H1 (cell line): ENCODE data around the gene IFITM2. TPM values are rescaled to one million over a fixed set of nuclear protein-coding genes. Genes with fewer than 3 reads are reported as not detected.

ENCODE experiments used
- CTCF ChIA-PET: fragments of 300-600 bp; sonication (Branson Sonifier 250); formaldehyde crosslinking; loops from one replicate; lab custom pipeline; 2021; ENCODE audit not compliant: partially characterized antibody; lab: Charles Lee
- POLR2A ChIA-PET: fragments of 300-600 bp; sonication (Branson Sonifier 250); formaldehyde crosslinking; loops from one replicate; lab custom pipeline; 2021; ENCODE audit warnings: inconsistent platforms; ENCODE audit not compliant: partially characterized antibody; lab: Charles Lee
- DNase-seq, 2 experiments: peaks; one replicate each; pipeline versions ENCODE4 v3.0.0 to v3.0.0-alpha.2; 2010 to 2022; ENCODE audit warnings: low spot score in 2 of 2, low read depth in 1 of 2, mixed read lengths in 1 of 2
- FAIRE-seq: peaks from 2 replicates; lab custom pipeline; 2011; peaks lifted over from hg19 to GRCh38; lab: Jason Lieb, UNC
- H2AFZ ChIP-seq: 2 replicates; pipeline ENCODE4 v1.8.1; 2012; ENCODE audit warnings: low read length, inconsistent platforms
- H2AK5ac ChIP-seq: 2 replicates; pipeline ENCODE4 v1.6.1; 2013; ENCODE audit warnings: low read depth, low read length
- H2BK120ac ChIP-seq: replicated peaks from 2 replicates; pipeline ENCODE3; 2013; ENCODE audit warnings: low read depth, low read length, inconsistent platforms
- H2BK12ac ChIP-seq: 2 replicates; pipeline ENCODE4 v1.6.1; 2013; ENCODE audit warnings: low read depth, low read length
- H2BK15ac ChIP-seq: 2 replicates; pipeline ENCODE4 v1.6.1; 2013; ENCODE audit warnings: low read length
- H2BK20ac ChIP-seq: 2 replicates; pipeline ENCODE4 v1.6.1; 2013; ENCODE audit warnings: low read length
- H2BK5ac ChIP-seq: 2 replicates; pipeline ENCODE4 v1.6.1; 2013; ENCODE audit warnings: low read depth, low read length
- H3K14ac ChIP-seq: 2 replicates; pipeline ENCODE4 v1.6.1; 2013; ENCODE audit warnings: inconsistent platforms; ENCODE audit not compliant: insufficient read length
- H3K18ac ChIP-seq: 2 replicates; pipeline ENCODE4 v1.6.1; 2013; ENCODE audit warnings: low read length; ENCODE audit errors: extremely low read depth
- H3K23ac ChIP-seq: 2 replicates; pipeline ENCODE4 v1.6.1; 2013; ENCODE audit warnings: inconsistent platforms; ENCODE audit not compliant: insufficient read length
- H3K23me2 ChIP-seq: 2 replicates; pipeline ENCODE4 v1.6.1; 2013; ENCODE audit warnings: low read depth, low read length
- H3K27ac ChIP-seq: 2 replicates; pipeline ENCODE4 v1.6.1; 2011; ENCODE audit warnings: low read depth, low read length, inconsistent platforms
- H3K27me3 ChIP-seq, 4 experiments: replicated peaks in 1 of 4; 1 replicate in 1 of 4; 2 replicates in 3 of 4; pipeline versions ENCODE4 v1.6.1 to v1.8.1; 2011 to 2013; ENCODE audit warnings: low read length in 3 of 4, mild to moderate bottlenecking in 3 of 4, inconsistent platforms in 2 of 4, mixed read lengths in 2 of 4, moderate library complexity in 1 of 4; ENCODE audit not compliant: control insufficient read depth in 3 of 4, insufficient read depth in 3 of 4; ENCODE audit errors: extremely low read depth in 1 of 4
- H3K36me3 ChIP-seq, 4 experiments: 2 replicates each; pipeline versions ENCODE4 v1.6.1 to v1.8.1; 2011 to 2013; ENCODE audit warnings: mild to moderate bottlenecking in 4 of 4, low read length in 3 of 4, moderate library complexity in 2 of 4, control low read depth in 1 of 4, inconsistent platforms in 1 of 4; ENCODE audit not compliant: insufficient read depth in 4 of 4, control insufficient read depth in 2 of 4
- H3K4ac ChIP-seq: replicated peaks from 2 replicates; pipeline ENCODE3; 2013; ENCODE audit warnings: low read length, low read depth, mixed read lengths, inconsistent platforms; ENCODE audit not compliant: insufficient read length
- H3K4me1 ChIP-seq, 4 experiments: replicated peaks in 1 of 4; 1 replicate in 1 of 4; 2 replicates in 3 of 4; pipeline versions ENCODE4 v1.6.1 to v1.8.1; 2011 to 2013; ENCODE audit warnings: low read length in 3 of 4, inconsistent platforms in 2 of 4, mixed read lengths in 1 of 4; ENCODE audit not compliant: insufficient read depth in 4 of 4, control insufficient read depth in 3 of 4
- H3K4me2 ChIP-seq, 2 experiments: 2 replicates each; pipeline versions ENCODE4 v1.6.1 to v1.8.1; 2011 to 2013; ENCODE audit warnings: low read depth in 2 of 2, low read length in 2 of 2, control low read depth in 1 of 2, inconsistent platforms in 1 of 2, mild to moderate bottlenecking in 1 of 2; ENCODE audit not compliant: insufficient read depth in 1 of 2
- H3K4me3 ChIP-seq, 4 experiments: fragments of 200-600, 300-600 bp in 1 of 4; sonication (generic), shearing (Covaris generic), sonication (Bioruptor Twin) in 1 of 4; 2 replicates each; pipeline versions ENCODE4 v1.5.1 to v1.8.1; 2011 to 2016; ENCODE audit warnings: low read length in 4 of 4, low read depth in 3 of 4, control low read depth in 2 of 4, inconsistent platforms in 2 of 4, mild to moderate bottlenecking in 2 of 4, mixed read lengths in 1 of 4, moderate library complexity in 1 of 4; ENCODE audit not compliant: insufficient read depth in 2 of 4; ENCODE audit errors: extremely low read depth in 1 of 4
- H3K56ac ChIP-seq: replicated peaks from 2 replicates; pipeline ENCODE3; 2013; ENCODE audit warnings: low read depth, mild to moderate bottlenecking, mixed read lengths, low read length, inconsistent platforms; ENCODE audit not compliant: insufficient read length
- H3K79me1 ChIP-seq: 2 replicates; pipeline ENCODE4 v1.6.1; 2013; ENCODE audit warnings: low read depth, low read length, control low read depth
- H3K79me2 ChIP-seq, 2 experiments: 2 replicates each; pipeline versions ENCODE4 v1.6.1 to v1.8.1; 2012 to 2013; ENCODE audit warnings: low read length in 2 of 2, mild to moderate bottlenecking in 2 of 2, inconsistent platforms in 1 of 2; ENCODE audit not compliant: insufficient read depth in 2 of 2, control insufficient read depth in 1 of 2
- H3K9ac ChIP-seq, 4 experiments: replicated peaks in 1 of 4; 1 replicate in 1 of 4; 2 replicates in 3 of 4; pipeline versions ENCODE4 v1.6.1 to v1.8.1; 2011 to 2013; ENCODE audit warnings: low read depth in 3 of 4, low read length in 3 of 4, control low read depth in 2 of 4, mild to moderate bottlenecking in 2 of 4, moderate library complexity in 2 of 4, inconsistent platforms in 1 of 4; ENCODE audit errors: extremely low read depth in 1 of 4
- H3K9me3 ChIP-seq, 2 experiments: 2 replicates each; pipeline versions ENCODE4 v1.6.1 to v1.8.1; 2012 to 2013; ENCODE audit warnings: mild to moderate bottlenecking in 2 of 2, moderate library complexity in 2 of 2, control low read depth in 1 of 2, inconsistent platforms in 1 of 2, low read depth in 1 of 2, low read length in 1 of 2, mixed read lengths in 1 of 2; ENCODE audit not compliant: insufficient read depth in 2 of 2
- H4K20me1 ChIP-seq, 2 experiments: replicated peaks in 1 of 2; 2 replicates each; pipeline versions ENCODE3 to v1.8.1; 2011 to 2013; ENCODE audit warnings: inconsistent platforms in 2 of 2, low read length in 2 of 2, mild to moderate bottlenecking in 1 of 2; ENCODE audit not compliant: insufficient read depth in 2 of 2, control insufficient read depth in 1 of 2
- H4K5ac ChIP-seq: 2 replicates; pipeline ENCODE4 v1.6.1; 2013; ENCODE audit warnings: low read length, low read depth, mixed read lengths, inconsistent platforms; ENCODE audit not compliant: insufficient read length
- H4K8ac ChIP-seq: 2 replicates; pipeline ENCODE4 v1.8.0; 2013; ENCODE audit warnings: mild to moderate bottlenecking, moderate library complexity, low read length, inconsistent platforms; ENCODE audit not compliant: insufficient read depth; ENCODE audit errors: extremely low read depth
- H4K91ac ChIP-seq: replicated peaks from 2 replicates; pipeline ENCODE3; 2013; ENCODE audit warnings: low read length, mixed read lengths, inconsistent platforms; ENCODE audit not compliant: insufficient read length
- CBX5 ChIP-seq: fragments of 300-800, 300-1000 bp; sonication (generic); IDR thresholded peaks from 2 replicates; pipeline ENCODE4 v1.7.1; 2016; ENCODE audit warnings: antibody characterized with exemption, low read length, low read depth
- KDM5A ChIP-seq: fragments of 200-600 bp; IDR thresholded peaks from 2 replicates; pipeline ENCODE4 v1.7.1; 2012; ENCODE audit warnings: mild to moderate bottlenecking, low read length, inconsistent platforms, mixed read lengths
- SP1 ChIP-seq: IDR thresholded peaks from 2 replicates; pipeline ENCODE4 v1.6.1; 2011; ENCODE audit warnings: low read depth, low read length
- WGBS, 2 experiments: shearing (Covaris generic) in 1 of 2; methylation state at CpG; one replicate each; pipeline versions ENCODE4 v1.1.6 to v1.1.7; 2013 to 2015; ENCODE audit warnings: low lambda C conversion rate in 2 of 2, mixed read lengths in 2 of 2, inconsistent platforms in 1 of 2, low coverage in 1 of 2, missing lambda C conversion rate in 1 of 2; ENCODE audit not compliant: insufficient replicate concordance in 2 of 2, insufficient coverage in 1 of 2, insufficient read length in 1 of 2; ENCODE audit errors: extremely low coverage in 1 of 2, missing lambda C conversion rate in 1 of 2; 5-methylcytosine and 5-hydroxymethylcytosine counted together
- polyA plus RNA-seq, 7 experiments: library from polyadenylated mRNA; depleted of rRNA in 3 of 7; stranded (reverse) in 5 of 7; unstranded in 2 of 7; fragments of >200 nt in 5 of 7; fragments of 200-250 nt in 2 of 7; gene quantifications; 1 replicate in 5 of 7; 2 replicates in 1 of 7; 4 replicates in 1 of 7; pipeline versions ENCODE4 v1.2.1 to v1.2.3, GENCODE V29; 2011 to 2013; ENCODE audit warnings: missing spikeins in 2 of 7, mixed read lengths in 2 of 7
- total RNA-seq: library from RNA; stranded (reverse); fragmentation: NEBNext Ultra II Directional; extraction: Animal tissue kit (Norgen Biotek cat#: 25700); gene quantifications from 2 replicates; pipeline ENCODE4 v1.2.1, GENCODE V29; 2021
- TF ChIP-seq, protein P1 (sequence below): IDR thresholded peaks from 2 replicates; pipeline ENCODE4 v1.6.1; 2012; ENCODE audit warnings: low read length, inconsistent platforms

IFITM2 gene
- total and polyA plus RNA-seq, 2 of the 8 experiments (the other 6 are each of a cell fraction or from before 2014, with no cell fraction given): 399 to 764 TPM

DNA sequence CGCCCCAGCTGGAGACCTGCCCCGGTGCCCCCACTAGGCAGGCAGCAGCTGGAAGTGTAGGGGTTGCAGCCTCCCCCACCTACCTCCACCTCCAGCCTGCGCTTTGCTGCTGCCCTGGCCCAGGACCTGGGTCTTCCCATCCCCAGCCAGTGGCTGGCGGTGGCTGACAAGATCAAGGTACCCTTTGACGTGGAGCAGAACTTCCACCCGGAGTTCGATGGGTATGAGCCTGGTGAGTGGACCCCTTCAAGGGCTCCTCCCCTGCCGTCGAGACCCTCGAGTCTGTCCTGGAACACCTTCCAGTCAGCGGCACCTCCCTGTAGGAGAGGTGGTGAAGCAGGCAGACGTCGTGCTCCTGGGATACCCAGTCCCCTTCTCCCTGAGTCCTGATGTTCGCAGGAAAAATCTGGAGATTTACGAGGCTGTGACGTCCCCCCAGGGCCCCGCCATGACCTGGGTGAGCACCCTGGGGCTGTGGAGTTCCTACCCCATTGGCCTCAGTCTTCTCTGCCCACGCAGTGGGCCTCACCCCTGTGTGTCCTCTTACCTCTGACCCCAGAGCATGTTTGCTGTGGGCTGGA lies 14.3 kb upstream of the IFITM2 start:
- Histone ChIP-seq H2AFZ (no peak overlapping the region), H3K56ac (no peak overlapping the region), H4K5ac (no peak overlapping the region), H3K4me1 (peaks cover 0 to 35% (median 24%) of the 10 kb centered on the region in 4 experiments; a peak in 6 of 7 replicates), H2BK5ac (0 out of 2 replicates have a peak overlapping the region, but pooled peaks have one; percentile 24), H3K27me3 (peaks cover under 1 to 2% (median 2%) of the 10 kb centered on the region in 4 experiments; a peak in 6 of 7 replicates), H3K4ac (no peak overlapping the region), H2BK20ac (no peak overlapping the region), H3K4me2 (no peak overlapping the region), H4K20me1 (no peaks in the 10 kb centered on the region), H3K27ac (no peak overlapping the region), H2BK12ac (no peak overlapping the region), H3K23me2 (peaks cover 2% of the 10 kb centered on the region; the same call in 1 of the 2 replicates), H2BK120ac (no peak overlapping the region), H3K9me3 (no peaks in the 10 kb centered on the region), H2AK5ac (no peak overlapping the region), H3K14ac (no peak overlapping the region), H3K23ac (no peak overlapping the region), H3K9ac (no peak overlapping the region), H3K79me1 (0 out of 2 replicates have a peak, but pooled peaks cover 4% of the 10 kb centered on the region), H2BK15ac (0 out of 2 replicates have a peak overlapping the region, but pooled peaks have one; percentile 46), H3K18ac (no peak overlapping the region), H3K36me3 (peaks cover 3 to 30% (median 15%) of the 10 kb centered on the region in 4 experiments; a peak in 6 of 8 replicates), H3K4me3 (no peak overlapping the region), H4K91ac (no peak overlapping the region), H3K79me2 (no peaks in the 10 kb centered on the region), H4K8ac (no peak overlapping the region)
- 86% methylated on average over 16 of the region's 18 CpGs; no CpG with 5 or more reads in 1 of the 2 experiments for WGBS, 2 experiments
- FAIRE-seq (no peak), DNase-seq (no peak)
- POLR2A ChIA-PET: interaction anchor here (0.9 to 3.0 kb wide), 3 partner anchors 8 to 25 kb away, joined by 3 to 17 read pairs (median 9); no protein-coding TSS in a partner anchor
- TF ChIP-seq KDM5A: no peak
- TF ChIP-seq, protein P1, sequence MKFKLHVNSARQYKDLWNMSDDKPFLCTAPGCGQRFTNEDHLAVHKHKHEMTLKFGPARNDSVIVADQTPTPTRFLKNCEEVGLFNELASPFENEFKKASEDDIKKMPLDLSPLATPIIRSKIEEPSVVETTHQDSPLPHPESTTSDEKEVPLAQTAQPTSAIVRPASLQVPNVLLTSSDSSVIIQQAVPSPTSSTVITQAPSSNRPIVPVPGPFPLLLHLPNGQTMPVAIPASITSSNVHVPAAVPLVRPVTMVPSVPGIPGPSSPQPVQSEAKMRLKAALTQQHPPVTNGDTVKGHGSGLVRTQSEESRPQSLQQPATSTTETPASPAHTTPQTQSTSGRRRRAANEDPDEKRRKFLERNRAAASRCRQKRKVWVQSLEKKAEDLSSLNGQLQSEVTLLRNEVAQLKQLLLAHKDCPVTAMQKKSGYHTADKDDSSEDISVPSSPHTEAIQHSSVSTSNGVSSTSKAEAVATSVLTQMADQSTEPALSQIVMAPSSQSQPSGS: no peak
- no peak for TF ChIP-seq CBX5
- no peak for TF ChIP-seq SP1
- CTCF ChIA-PET: interaction anchor here (0.8 to 3.4 kb wide), 4 partner anchors 8 to 43 kb away, joined by 3 to 29 read pairs (median 7); partner anchors contain the start of gene IFITM2
